Medulla oblongata (tissue), 1 donor: ENCODE measurements around the gene GLP1R.

ENCODE experiments used
- DNase-seq: peaks from one replicate; pipeline ENCODE4 v3.0.0-alpha.2; 2015; ENCODE audit errors: extremely low spot score

GLP1R gene

GRCh38 chr6:39048481-39049399 is at the start of gene GLP1R:
GLP1R (plus strand) TSS chr6:39048781; CDS start chr6:39048841, 60 bp downstream.
- DNase-seq = no peak

DNA sequence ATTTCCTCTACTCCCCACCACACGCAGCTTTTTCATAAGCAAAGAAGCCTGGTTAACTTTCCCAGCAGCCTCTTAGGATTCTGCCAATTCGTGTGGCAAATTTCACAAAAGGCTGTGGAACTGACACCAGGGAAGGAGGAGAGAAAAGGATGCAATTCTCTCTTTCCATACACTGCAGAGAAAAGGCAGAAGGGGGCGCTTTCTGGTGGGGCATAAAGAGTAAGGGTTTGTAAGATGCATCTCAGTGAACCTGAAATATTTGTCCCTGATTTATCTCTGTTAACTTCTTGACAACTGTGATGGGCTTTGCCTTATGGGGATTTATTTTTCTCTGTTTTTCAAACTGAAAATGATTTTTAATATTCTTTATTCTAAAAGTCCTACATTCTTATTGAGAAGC is 45.5 kb upstream of the GLP1R start:
- no peak for DNase-seq

GRCh38 chr6:39003492-39003891 is 45.1 kb upstream of the GLP1R start:
- DNase-seq = no peak

- no peak for DNase-seq
Measured at GRCh38 chr6:39004801-39005200, 43.8 kb upstream of the GLP1R start.

GRCh38 chr6:39005774-39006173 is 42.8 kb upstream of the GLP1R start:
- DNase-seq = no peak

- DNase-seq = no peak
Measured at GRCh38 chr6:39007575-39007974, 41.0 kb upstream of the GLP1R start.

- no peak for DNase-seq
Measured at GRCh38 chr6:39008737-39009136, 39.8 kb upstream of the GLP1R start.

GRCh38 chr6:39009476-39009875 is 39.1 kb upstream of the GLP1R start:
- no peak for DNase-seq

GRCh38 chr6:39016839-39017546 is 31.6 kb upstream of the GLP1R start:
- DNase-seq = no peak

GRCh38 chr6:39017547-39017880 is 31.1 kb upstream of the GLP1R start:
- DNase-seq = no peak

DNA sequence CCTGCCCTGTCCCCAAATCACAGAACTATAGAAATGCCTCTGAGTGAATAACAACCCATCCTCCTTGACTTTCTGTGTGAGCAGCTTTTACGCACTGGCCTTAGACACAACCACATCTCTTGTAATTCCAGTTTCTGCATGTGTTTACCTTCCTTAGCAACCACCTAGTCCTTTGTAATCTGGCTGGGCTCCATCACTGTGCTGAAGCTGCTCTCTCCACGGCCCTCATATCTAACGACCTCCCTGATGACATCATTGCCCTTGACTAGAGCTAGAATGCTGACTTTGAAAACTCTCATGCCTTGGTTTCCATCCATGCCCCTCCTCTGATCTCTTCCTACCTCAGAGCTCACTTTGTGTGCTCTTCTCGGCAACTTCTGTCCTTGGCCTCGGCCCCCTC is 30.5 kb upstream of the GLP1R start:
- no peak for DNase-seq

DNA sequence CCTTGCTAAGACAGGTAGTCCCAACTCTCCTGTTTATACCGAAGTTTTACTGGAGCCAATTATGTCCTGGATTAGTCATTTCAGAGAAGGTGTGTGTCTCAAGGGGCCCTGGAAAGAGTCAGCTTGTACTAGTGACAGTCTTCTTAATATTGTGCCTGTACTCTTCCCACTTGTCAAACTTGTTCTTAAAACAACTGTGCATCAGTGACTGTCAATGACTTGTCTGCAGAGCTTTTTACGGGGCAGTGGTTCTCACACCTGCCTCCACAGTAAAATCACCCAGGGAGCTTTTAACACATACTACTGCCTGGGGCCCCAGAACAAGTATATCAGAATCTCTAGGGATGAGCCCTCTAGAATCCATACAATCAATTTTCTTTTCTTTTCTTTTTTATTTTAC is 28.4 kb upstream of the GLP1R start:
- no peak for DNase-seq

GRCh38 chr6:39021041-39021440 is 27.5 kb upstream of the GLP1R start:
- DNase-seq = no peak

- no peak for DNase-seq
Measured at GRCh38 chr6:39021779-39022178, 26.8 kb upstream of the GLP1R start.

GRCh38 chr6:39026175-39026574 is 22.4 kb upstream of the GLP1R start:
- no peak for DNase-seq

DNA sequence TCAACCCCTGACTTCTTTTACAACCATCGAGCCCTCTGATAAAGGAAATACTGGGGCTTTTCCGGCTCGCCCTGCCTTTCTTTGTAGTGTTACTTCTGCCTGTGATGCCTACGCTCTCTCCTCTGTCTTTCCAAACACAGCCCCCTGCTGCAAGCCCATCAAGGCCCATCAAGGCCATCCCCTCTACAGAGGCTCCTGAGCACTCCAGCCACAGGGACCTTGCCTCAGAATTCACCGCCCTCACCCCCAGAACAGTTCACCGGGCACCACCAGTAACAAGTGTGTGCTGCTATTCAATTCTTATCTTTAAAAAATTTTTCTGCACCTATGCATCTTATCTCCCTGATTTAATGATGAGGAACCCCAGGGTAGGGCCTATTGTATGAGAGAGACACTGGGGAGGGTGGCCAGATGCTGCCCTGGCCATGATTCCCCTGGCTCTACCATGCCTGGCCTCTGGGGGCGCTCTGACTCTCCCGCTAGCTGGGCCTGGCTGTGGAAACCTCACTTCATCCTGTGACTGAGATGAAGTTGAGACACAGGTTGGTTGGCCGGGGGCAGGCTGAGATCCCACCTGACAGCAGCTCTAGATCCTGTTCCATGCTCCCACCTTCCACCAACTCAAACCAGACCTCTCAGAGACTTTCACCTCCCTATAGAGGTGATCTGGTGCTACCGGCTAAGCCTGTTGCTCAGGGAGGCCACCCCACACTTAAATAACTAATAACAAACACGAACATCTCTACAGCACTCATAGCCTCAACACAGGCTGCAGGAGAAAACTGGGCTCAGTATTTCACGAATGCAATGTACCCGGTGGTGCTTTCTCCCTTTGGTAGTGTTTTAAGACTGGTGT is 19.2 kb upstream of the GLP1R start:
- no peak for DNase-seq

DNA sequence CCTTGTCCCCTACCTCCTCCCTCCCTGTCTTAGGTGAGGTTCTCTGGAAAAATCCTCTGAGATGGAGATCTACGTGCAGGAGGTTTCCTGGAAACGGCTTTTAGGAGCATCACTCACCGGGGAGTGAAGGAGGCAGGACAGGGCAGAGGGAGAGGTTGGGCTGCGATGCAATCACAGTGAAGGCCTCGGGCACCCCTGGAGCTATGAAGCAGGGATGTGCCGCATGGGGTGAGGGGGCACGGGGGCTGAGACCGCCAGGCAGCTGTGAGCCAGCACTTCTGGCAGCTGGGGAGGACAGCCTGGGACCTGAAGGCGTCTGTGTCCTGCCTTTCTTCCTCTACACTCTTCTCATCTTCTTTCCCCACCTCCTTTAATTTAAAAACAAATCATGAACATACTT is 12.9 kb upstream of the GLP1R start:
- no peak for DNase-seq

DNA sequence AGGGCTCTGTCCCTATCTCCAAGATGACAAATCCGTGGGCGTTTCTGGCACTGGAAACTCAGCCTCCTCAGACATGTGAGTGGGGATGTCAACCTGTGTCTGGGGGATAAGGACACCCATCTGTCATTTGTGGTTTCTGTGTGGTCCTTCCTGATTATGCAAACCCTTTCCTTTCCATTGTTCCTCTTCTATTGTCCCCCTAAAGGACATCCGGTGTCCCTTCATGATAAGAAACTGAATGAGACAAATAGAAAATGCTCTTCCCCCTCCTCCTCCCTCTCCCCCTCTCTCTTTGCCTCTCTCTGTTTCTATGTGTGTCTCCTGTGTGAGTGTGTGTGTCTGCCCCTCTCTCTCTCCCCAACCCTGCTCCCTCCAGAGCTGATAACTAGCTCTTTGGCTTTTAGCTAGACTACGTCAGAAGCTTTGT is 11.5 kb upstream of the GLP1R start:
- no peak for DNase-seq

DNA sequence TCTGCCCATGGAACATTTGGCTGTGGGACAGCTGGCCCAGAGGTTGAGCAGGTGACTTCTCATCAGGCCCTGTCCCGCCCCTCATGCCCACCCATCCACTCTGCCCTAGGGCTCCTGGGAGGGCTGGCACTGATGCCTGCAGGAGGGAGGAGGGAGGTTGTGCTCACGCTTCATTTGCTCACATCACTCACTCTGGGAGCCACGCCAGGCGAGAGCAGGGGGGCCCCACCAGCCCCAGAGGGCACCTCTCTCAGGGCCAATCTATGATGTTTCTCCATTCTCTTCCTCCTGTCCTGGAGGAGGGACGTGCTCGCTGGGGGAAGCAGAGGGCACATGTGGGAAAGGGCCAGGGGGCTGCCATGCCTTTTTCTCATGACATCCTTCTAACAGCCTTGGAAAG is 10.9 kb upstream of the GLP1R start:
- no peak for DNase-seq

DNA sequence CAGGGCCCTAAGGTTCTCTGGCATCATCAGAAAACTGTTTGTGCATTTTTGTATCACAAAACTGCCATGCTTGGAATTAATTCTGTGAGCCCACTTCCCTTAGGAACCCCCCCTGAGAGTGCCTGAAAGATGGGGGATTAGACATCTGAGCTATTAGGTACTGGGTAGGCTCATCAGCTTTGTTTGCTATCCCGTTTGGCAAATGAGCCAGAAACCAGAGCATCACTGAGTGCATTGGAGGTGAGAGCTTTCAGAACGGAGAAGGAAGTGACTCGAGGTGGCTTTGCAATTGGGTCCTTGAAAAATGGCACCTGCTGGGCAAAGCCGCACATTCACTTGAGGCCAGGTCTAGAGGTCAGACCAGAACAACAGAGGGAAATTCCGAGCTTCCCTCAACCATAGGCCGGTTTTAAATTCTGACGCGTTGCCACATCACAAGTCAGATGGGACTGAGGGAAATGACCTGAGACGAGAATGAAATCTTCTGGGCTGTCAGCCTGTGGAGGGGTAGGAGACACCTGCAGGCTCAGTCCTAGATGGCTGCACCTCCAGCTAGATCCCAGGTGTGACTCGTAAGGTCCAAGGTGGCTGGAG is 8.4 kb upstream of the GLP1R start:
- DNase-seq = no peak

GRCh38 chr6:39041072-39041471 is 7.5 kb upstream of the GLP1R start:
- no peak for DNase-seq

DNA sequence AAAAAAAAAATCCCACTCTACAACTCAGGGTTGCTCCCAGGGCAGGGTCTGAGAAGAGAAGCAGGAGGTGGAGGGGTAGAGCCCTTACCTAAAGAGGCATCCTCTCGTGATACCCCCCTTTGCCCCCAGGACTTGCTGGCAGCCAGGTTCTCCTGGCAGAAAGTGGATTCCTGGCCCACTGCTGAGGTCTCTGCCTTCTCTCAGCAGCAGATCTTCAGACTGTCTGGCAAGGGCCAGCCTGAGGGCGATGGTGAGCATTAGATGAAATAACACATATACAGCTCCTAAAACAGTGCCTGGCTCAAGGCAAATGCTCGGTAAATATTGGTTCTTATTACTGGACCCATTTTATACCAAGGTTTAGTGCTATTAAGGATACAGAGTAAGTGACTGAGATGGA is 4.8 kb upstream of the GLP1R start:
- no peak for DNase-seq
